OCI-LY1 (cell line): ENCODE measurements around the gene IFTAP.

Source experiments
- H2AFZ ChIP-seq: fragments of 200-600 bp; sonication (generic), shearing (Covaris generic); 2 replicates; pipeline ENCODE4 v1.6.0; 2014; ENCODE audit warnings: antibody characterized with exemption, mild to moderate bottlenecking, low read length
- H3F3A ChIP-seq: fragments of 200-600 bp; sonication (generic), shearing (Covaris generic); 2 replicates; pipeline ENCODE4 v1.6.0; 2014; ENCODE audit warnings: mild to moderate bottlenecking, antibody characterized with exemption, low read length, moderate library complexity; ENCODE audit not compliant: insufficient read depth
- H3K27ac ChIP-seq: fragments of 200-600 bp; sonication (generic); 2 replicates; pipeline ENCODE4 v1.5.1; 2014; ENCODE audit warnings: low read length, mixed run types, mild to moderate bottlenecking, low read depth; ENCODE audit not compliant: poor library complexity, severe bottlenecking
- H3K27me3 ChIP-seq: fragments of 200-600 bp; sonication (generic); 2 replicates; pipeline ENCODE4 v1.6.0; 2014; ENCODE audit warnings: antibody characterized with exemption, mild to moderate bottlenecking, low read length, moderate library complexity; ENCODE audit not compliant: insufficient read depth
- H3K36me3 ChIP-seq: fragments of 200-600 bp; sonication (generic); 2 replicates; pipeline ENCODE4 v1.6.1; 2014; ENCODE audit warnings: mild to moderate bottlenecking, antibody characterized with exemption, low read length, moderate library complexity, mixed read lengths; ENCODE audit not compliant: insufficient read depth
- H3K4me1 ChIP-seq: fragments of 200-600 bp; sonication (generic); 2 replicates; pipeline ENCODE4 v1.5.1; 2014; ENCODE audit warnings: mild to moderate bottlenecking, low read length, moderate library complexity; ENCODE audit not compliant: insufficient read depth, severe bottlenecking
- H3K4me2 ChIP-seq: fragments of 200-600 bp; sonication (generic), shearing (Covaris generic); 2 replicates; pipeline ENCODE4 v1.6.1; 2014; ENCODE audit warnings: low read length
- H3K4me3 ChIP-seq: fragments of 200-600 bp; sonication (generic); 2 replicates; pipeline ENCODE4 v1.5.1; 2014; ENCODE audit warnings: low read length, low read depth, mild to moderate bottlenecking, mixed read lengths; ENCODE audit not compliant: poor library complexity, severe bottlenecking
- H3K79me2 ChIP-seq: fragments of 200-600 bp; shearing (Covaris generic); 2 replicates; pipeline ENCODE4 v1.6.1; 2016; ENCODE audit warnings: mixed run types, low read length, mixed read lengths; ENCODE audit not compliant: insufficient read depth
- H3K9ac ChIP-seq: fragments of 200-600 bp; sonication (generic), shearing (Covaris generic); 2 replicates; pipeline ENCODE4 v1.6.1; 2014; ENCODE audit warnings: mild to moderate bottlenecking, low read length, mixed read lengths
- H3K9me2 ChIP-seq: fragments of 200-600 bp; sonication (generic), shearing (Covaris generic); 2 replicates; pipeline ENCODE4 v1.6.1; 2014; ENCODE audit warnings: low read depth, mild to moderate bottlenecking, low read length, mixed read lengths
- H3K9me3 ChIP-seq: fragments of 200-600 bp; shearing (Covaris generic); 2 replicates; pipeline ENCODE4 v1.6.1; 2014; ENCODE audit warnings: low read length, mixed read lengths
- H4K20me1 ChIP-seq: fragments of 200-600 bp; sonication (generic), shearing (Covaris generic); 2 replicates; pipeline ENCODE4 v1.6.0; 2016; ENCODE audit warnings: mild to moderate bottlenecking, low read length; ENCODE audit not compliant: insufficient read depth
- CTCF ChIP-seq: fragments of 200-600 bp; sonication (generic), shearing (Covaris generic); IDR thresholded peaks from 2 replicates; pipeline ENCODE4 v1.5.1; 2017; ENCODE audit warnings: mild to moderate bottlenecking, antibody characterized with exemption, low read length, moderate library complexity, mixed read lengths
- EZH2 ChIP-seq: fragments of 200-600 bp; sonication (generic), shearing (Covaris generic); IDR thresholded peaks from 2 replicates; pipeline ENCODE4 v1.8.0; 2017; ENCODE audit warnings: borderline replicate concordance, mixed run types, mild to moderate bottlenecking, antibody characterized with exemption, low read length, moderate library complexity, mixed read lengths

The IFTAP gene

GRCh38 chr11:36557991-36558390, 36.3 kb upstream of the IFTAP start:
- H3K27me3 ChIP-seq, result no peaks in the 10 kb centered on the region
- no peak overlapping the region for H2AFZ ChIP-seq
- H3K9me3 ChIP-seq, result no peaks in the 10 kb centered on the region
- H3K4me3 ChIP-seq, result no peak overlapping the region
- H3K79me2 ChIP-seq, result no peaks in the 10 kb centered on the region
- H3K4me1 ChIP-seq, result no peaks in the 10 kb centered on the region
- H3K27ac ChIP-seq, result no peak overlapping the region
- H3K9me2 ChIP-seq, result no peaks in the 10 kb centered on the region
- no peak overlapping the region for H3K9ac ChIP-seq
- no peaks in the 10 kb centered on the region for H3K36me3 ChIP-seq
- no peaks in the 10 kb centered on the region for H3F3A ChIP-seq
- no peak overlapping the region for H3K4me2 ChIP-seq
- TF ChIP-seq CTCF, result no peak
- TF ChIP-seq EZH2, result no peak
- H4K20me1 ChIP-seq, result no peaks in the 10 kb centered on the region

GRCh38 chr11:36558571-36559413, 35.5 kb upstream of the IFTAP start:
- H2AFZ ChIP-seq, result no peak overlapping the region
- no peaks in the 10 kb centered on the region for H3K36me3 ChIP-seq
- H3F3A ChIP-seq, result no peaks in the 10 kb centered on the region
- no peaks in the 10 kb centered on the region for H3K9me2 ChIP-seq
- no peak overlapping the region for H3K9ac ChIP-seq
- H4K20me1 ChIP-seq, result no peaks in the 10 kb centered on the region
- no peaks in the 10 kb centered on the region for H3K4me1 ChIP-seq
- no peaks in the 10 kb centered on the region for H3K9me3 ChIP-seq
- no peak overlapping the region for H3K4me3 ChIP-seq
- no peak overlapping the region for H3K27ac ChIP-seq
- H3K79me2 ChIP-seq, result no peaks in the 10 kb centered on the region
- H3K27me3 ChIP-seq, result no peaks in the 10 kb centered on the region
- no peak for TF ChIP-seq CTCF
- TF ChIP-seq EZH2, result no peak
- no peak overlapping the region for H3K4me2 ChIP-seq

- H3K27ac ChIP-seq, result peak overlapping the region; percentile 3
- H3K27me3 ChIP-seq, result no peaks in the 10 kb centered on the region
- no peak overlapping the region for H2AFZ ChIP-seq
- no peaks in the 10 kb centered on the region for H3F3A ChIP-seq
- H3K9me3 ChIP-seq, result no peaks in the 10 kb centered on the region
- H3K79me2 ChIP-seq, result no peaks in the 10 kb centered on the region
- H4K20me1 ChIP-seq, result no peaks in the 10 kb centered on the region
- H3K9me2 ChIP-seq, result no peaks in the 10 kb centered on the region
- peaks cover 47% of the 10 kb centered on the region for H3K4me1 ChIP-seq
- peak overlapping the region; percentile 30; the same call in 1 of the 2 replicates for H3K9ac ChIP-seq
- peak overlapping the region; percentile 40 for H3K4me3 ChIP-seq
- H3K4me2 ChIP-seq, result peak overlapping the region; percentile 62
- H3K36me3 ChIP-seq, result no peaks in the 10 kb centered on the region
- TF ChIP-seq CTCF (peak; percentile 84), EZH2 (no peak)
Observed at GRCh38 chr11:36564376-36565030, 29.8 kb upstream of the IFTAP start.
